Esophagus (tissue), 2 donors: ENCODE measurements around the gene PMEPA1. TPM values are rescaled to one million over a fixed set of nuclear protein-coding genes. Genes with fewer than 3 reads are reported as not detected.
A peak's percentile ranks its signal among the peaks of the same experiment; 100 is the strongest.

ENCODE experiments used
- H3K27ac ChIP-seq, 2 donors: one replicate each; pipeline ENCODE4 v1.5.1; 2013; ENCODE audit warnings: low read depth in 2 of 2, mild to moderate bottlenecking in 2 of 2, inconsistent platforms in 1 of 2, low read length in 1 of 2, moderate library complexity in 1 of 2
- H3K27me3 ChIP-seq, 2 donors: one replicate each; pipeline ENCODE4 v1.6.1; 2013; ENCODE audit warnings: low read length in 2 of 2, control low read depth in 1 of 2, mild to moderate bottlenecking in 1 of 2; ENCODE audit not compliant: insufficient read depth in 2 of 2, control insufficient read depth in 1 of 2
- H3K36me3 ChIP-seq, 2 donors: one replicate each; pipeline ENCODE4 v1.6.1; 2013; ENCODE audit warnings: low read length in 1 of 2; ENCODE audit not compliant: control insufficient read depth in 2 of 2, insufficient read depth in 2 of 2
- H3K4me1 ChIP-seq, 2 donors: one replicate each; pipeline ENCODE4 v1.6.1; 2013; ENCODE audit warnings: low read length in 1 of 2; ENCODE audit not compliant: control insufficient read depth in 2 of 2, insufficient read depth in 2 of 2
- H3K4me3 ChIP-seq, 2 donors: one replicate each; pipeline ENCODE4 v1.5.1; 2013; ENCODE audit warnings: low read length in 2 of 2, mild to moderate bottlenecking in 2 of 2, low read depth in 1 of 2, moderate library complexity in 1 of 2
- H3K9me3 ChIP-seq, 2 donors: one replicate each; pipeline ENCODE4 v1.6.1; 2013; ENCODE audit warnings: mild to moderate bottlenecking in 2 of 2, low read depth in 1 of 2, low read length in 1 of 2, moderate library complexity in 1 of 2; ENCODE audit not compliant: control insufficient read depth in 2 of 2, insufficient read depth in 1 of 2
- WGBS, 2 donors: extraction: QIAGEN DNeasy Blood & Tissue Kit; methylation state at CpG; one replicate each; pipeline ENCODE4 v1.1.7; 2013; 5-methylcytosine and 5-hydroxymethylcytosine counted together
- polyA plus RNA-seq, 2 donors: library from polyadenylated mRNA; stranded (reverse); fragments of 200-250 nt; gene quantifications; one replicate each; pipeline ENCODE4 v1.2.3, GENCODE V29; 2013
- donor health status: healthy with polysubstance abuse.
- donor health status: Bipolar disorder and iron deficiency.

PMEPA1 gene
- polyA plus RNA-seq, 2 donors = 2.8 to 2.9 TPM

DNA sequence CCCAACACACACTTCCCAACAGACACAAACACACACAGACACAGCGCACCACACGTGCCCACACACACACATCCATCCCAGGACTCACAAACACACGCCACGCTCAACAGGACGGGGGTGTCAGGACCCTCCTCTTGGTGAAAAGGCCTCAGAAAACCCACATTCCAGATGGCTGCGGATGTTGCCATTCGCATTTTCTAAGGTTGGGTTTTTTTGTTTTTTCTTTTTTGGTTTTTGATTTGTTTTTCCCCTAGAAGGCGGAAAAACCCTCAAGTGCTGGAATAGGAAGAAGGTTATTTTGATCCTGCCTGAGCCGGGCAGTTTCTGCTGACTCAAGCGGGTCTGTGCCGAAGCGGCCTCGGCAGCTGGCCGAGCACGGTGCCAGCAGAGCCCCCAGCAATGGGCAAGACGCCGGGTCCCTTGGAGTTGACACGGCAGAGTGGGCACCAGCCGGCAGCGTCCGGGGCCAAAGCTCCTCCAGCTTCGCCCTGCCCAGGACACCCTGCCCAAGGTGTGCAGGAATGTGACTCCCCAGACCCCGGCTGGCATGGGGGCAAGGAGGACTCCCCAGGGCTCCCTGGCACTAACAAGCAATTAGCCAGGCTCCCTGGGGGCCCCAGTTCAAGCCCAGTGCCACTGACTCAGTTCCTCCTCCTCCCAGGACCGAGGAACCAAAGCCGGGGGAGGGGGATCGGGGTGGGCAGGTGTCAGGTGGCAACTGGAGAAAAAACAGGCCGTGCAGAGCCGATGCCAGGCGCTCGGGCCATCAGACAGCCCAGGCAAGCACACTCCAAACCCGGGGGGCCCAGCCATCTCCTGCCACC, 48.7 kb downstream of the PMEPA1 start:
- no peak overlapping the region for H3K4me3 ChIP-seq
- no peaks in the 10 kb centered on the region for H3K9me3 ChIP-seq
- 83 to 88% methylated on average over 31 of the region's 31 CpGs for WGBS, 2 donors
- no peak overlapping the region for H3K27ac ChIP-seq
- H3K4me1 ChIP-seq = peaks cover 5 to 10% of the 10 kb centered on the region in 2 donors
- H3K36me3 ChIP-seq = no peaks in the 10 kb centered on the region
- H3K27me3 ChIP-seq = no peaks in the 10 kb centered on the region

DNA sequence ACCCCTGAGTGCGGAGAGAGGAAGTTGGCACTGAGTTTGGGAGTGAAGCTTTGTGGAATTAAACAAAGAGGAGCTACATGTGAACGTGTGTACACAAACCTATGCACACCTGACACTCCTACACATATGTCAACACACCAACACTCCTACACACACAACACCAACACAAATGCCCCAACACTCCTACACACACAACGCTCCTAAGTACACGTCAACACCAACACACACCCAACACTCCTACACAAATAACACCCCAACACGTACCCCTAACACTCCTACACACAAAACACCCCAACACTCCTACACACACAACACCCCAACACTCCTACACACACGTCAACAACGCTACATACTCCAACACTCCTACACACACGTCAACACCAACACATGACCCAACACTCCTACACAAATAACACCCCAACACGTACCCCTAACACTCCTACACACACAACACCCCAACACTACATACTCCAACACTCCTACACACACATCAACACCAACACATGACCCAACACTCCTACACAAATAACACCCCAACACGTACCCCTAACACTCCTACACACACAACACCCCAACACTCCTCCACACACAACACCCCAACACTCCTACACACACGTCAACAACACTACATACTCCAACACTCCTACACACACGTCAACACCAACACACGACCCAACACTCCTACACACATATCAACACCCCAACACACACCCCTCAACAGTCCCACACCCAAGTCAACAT, 49.5 kb downstream of the PMEPA1 start:
- Histone ChIP-seq H3K36me3 (no peaks in the 10 kb centered on the region), H3K4me1 (peaks cover 5 to 10% of the 10 kb centered on the region in 2 donors), H3K27me3 (no peaks in the 10 kb centered on the region), H3K27ac (no peak overlapping the region), H3K4me3 (no peak overlapping the region), H3K9me3 (no peaks in the 10 kb centered on the region)
- 86 to 87% methylated on average over 13 of the region's 13 CpGs for WGBS, 2 donors

DNA sequence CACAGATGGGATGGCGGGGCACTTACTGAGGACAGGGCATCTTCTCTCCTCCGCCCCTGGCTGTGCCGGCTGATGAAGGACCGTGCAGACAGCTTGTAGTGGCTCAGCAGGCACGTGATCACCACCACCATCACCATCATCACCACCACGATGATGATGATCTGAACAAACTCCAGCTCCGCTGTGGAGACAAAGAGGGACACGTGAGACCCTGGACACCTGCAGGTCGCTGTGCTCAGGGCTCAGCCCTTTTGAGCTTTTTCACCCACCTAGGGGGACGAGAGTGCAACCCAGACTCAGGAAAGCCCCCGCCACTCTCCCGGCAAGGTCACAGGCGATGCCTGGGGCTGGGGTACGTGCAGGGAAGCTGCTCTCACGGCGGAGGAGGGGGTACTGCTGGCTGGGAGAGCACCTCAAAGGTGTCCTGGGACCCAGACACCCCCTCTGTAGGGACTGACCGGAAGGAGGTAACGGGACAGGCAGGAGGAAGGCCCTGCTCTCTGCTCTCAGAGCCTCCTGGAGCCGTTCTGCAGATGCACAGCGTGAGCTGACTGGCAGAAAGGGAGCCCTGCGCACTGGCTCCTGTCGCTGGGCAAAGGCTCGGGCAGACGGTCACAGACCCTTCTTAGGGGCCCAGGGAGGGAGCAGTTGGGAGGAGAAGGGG, 50.2 kb downstream of the PMEPA1 start:
- H3K27me3 ChIP-seq = no peaks in the 10 kb centered on the region
- no peak overlapping the region for H3K4me3 ChIP-seq
- no peaks in the 10 kb centered on the region for H3K36me3 ChIP-seq
- H3K4me1 ChIP-seq = peaks cover 4 to 10% of the 10 kb centered on the region in 2 donors
- no peak overlapping the region for H3K27ac ChIP-seq
- WGBS, 2 donors = 86 to 92% methylated on average over 24 of the region's 24 CpGs
- no peaks in the 10 kb centered on the region for H3K9me3 ChIP-seq

DNA sequence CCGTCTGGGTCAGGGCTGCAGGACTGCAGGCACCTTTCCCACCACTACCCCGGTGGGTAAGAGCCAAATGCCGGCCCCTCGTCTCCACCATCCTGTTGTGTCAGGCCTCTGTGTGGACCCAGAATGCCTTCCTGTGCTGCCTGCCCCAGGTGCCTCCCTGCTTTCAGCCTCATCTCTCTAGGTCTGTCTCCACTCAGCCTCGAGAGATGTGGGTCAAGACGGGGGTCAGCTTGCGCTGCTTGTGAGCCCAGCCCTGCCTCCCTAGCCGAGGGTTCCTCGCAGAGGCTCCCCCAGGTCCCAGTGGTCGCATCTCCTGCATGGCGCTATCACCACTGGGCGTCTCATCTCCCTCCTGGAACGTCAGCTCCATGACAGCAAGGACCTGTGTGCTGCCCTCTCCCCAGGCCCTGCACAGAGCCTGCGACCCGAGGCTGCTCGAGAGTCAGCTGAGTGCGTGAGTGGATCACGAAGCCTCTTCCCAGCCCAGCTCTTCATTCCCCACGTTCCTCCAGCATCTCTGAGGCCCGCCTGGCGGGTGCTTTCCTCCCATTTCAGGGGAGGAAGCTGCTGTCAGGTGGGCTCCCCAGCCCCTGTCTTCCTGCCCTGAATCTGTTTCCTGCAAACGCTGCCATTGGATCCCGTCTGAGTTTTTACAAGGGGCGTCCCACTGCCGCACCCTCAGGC, 50.8 kb downstream of the PMEPA1 start:
- Histone ChIP-seq H3K4me1 (peaks cover 4 to 10% of the 10 kb centered on the region in 2 donors), H3K36me3 (no peaks in the 10 kb centered on the region), H3K27me3 (no peaks in the 10 kb centered on the region), H3K4me3 (no peak overlapping the region), H3K27ac (no peak overlapping the region), H3K9me3 (no peaks in the 10 kb centered on the region)
- 89 to 90% methylated on average over 25 of the region's 25 CpGs for WGBS, 2 donors

DNA sequence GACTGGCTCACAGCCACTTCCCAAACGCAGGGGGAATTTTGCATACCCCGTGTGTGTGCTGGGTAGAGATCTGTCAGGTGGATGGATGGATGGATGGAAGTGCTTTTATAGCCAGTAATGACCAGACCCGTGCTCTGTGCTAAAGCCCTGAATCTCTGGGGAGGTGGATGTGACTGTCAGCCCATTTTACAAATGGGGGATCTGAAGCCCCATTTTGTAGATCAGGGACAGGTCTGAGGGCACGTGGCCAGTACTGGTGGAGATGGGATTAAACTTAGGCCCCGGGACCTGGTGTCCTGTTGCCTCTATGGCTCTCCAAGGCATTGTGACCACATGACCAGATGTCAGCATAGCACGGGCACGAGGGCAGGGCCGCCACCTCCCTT, 51.4 kb downstream of the PMEPA1 start:
- H3K4me3 ChIP-seq = no peak overlapping the region
- H3K27ac ChIP-seq = no peak overlapping the region
- H3K27me3 ChIP-seq = no peaks in the 10 kb centered on the region
- H3K9me3 ChIP-seq = no peaks in the 10 kb centered on the region
- H3K4me1 ChIP-seq = peaks cover 4 to 10% of the 10 kb centered on the region in 2 donors
- H3K36me3 ChIP-seq = no peaks in the 10 kb centered on the region
- 77 to 79% methylated on average over 8 of the region's 8 CpGs for WGBS, 2 donors

DNA sequence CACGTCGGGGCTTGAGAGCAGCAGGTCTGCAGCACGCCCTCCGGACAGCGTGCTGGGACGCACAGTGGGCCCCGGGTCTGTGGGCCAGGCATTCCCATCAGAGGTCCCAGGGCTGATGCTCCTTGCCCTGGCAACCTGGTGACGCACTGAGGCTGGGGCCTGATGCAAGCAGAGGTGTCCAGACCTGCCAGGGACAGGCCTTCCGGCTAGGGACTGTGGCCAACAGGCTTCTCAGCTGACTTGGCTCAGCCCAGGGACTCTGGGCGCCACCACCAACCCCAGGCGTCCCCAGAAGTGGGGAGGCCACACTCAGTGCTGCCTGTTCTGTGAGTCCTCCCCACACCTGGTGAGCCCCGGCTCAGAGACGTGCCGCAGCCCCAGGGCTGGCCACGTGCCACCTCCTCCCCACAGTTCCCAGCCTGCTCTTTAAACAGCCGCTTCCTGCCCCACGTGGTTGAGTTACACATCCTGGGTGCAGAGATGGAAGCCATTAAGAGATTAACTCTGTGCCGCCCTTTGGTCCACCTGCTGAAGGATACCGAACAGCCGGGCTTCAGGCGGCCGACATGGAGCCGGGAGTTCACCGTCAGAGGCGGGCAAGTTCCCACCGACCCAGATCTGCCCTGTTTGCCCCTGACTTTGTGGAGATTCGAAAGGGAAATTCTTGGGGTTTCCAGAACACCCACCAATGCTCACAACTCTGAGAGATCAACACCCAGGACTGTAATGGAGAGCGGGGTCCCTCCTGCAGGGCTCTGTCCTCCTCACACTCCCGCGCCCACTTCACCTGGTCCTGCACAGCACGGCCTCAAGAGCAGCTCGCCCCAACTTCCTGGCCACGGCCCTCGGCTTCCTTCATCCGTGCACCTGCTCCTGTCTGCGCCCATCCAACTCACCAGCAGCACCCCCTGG, 52.0 kb downstream of the PMEPA1 start:
- H3K4me3 ChIP-seq = no peak overlapping the region
- H3K27me3 ChIP-seq = no peaks in the 10 kb centered on the region
- 52 to 58% methylated on average over 36 of the region's 36 CpGs for WGBS, 2 donors
- H3K9me3 ChIP-seq = no peaks in the 10 kb centered on the region
- H3K27ac ChIP-seq = peak overlapping the region in 1 of 2 donors; percentile 1
- H3K36me3 ChIP-seq = no peaks in the 10 kb centered on the region
- H3K4me1 ChIP-seq = peaks cover 4 to 10% of the 10 kb centered on the region in 2 donors

DNA sequence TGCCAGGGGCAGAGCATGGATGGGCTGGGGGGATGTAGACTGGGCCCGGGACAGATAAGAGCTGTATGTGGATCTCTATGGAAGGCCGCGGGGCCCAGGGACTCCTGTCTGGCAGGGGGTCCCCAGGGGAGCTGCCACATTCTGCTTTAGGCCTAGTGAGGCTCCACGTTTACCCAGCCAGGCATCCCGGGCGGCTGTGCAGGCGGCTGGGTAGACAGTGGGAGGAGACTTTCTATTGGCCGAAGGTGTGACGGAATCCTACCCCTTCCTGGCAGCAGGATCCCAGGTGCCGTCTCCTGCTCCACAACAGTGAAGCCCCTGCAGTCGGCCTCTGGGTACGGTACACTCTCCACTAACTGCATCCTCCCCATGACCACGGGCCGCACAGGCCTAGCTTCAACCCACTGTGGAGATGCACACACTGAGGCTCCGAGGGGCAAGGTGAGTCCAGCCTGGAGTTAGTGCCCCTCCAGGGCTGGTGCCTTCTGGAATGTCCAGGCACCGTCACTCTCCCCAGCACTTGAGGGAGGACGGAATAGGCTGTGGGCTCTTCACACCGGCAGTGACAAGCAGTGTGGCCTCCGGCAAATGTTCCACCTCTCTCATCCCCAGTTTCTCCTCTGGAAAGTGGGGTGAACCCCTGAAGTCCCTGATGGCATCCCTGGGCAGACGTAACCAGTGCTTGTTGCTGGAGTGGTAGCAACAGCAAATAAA, 52.8 kb downstream of the PMEPA1 start:
- Histone ChIP-seq H3K4me1 (peaks cover 4 to 10% of the 10 kb centered on the region in 2 donors), H3K27ac (no peak overlapping the region), H3K4me3 (no peak overlapping the region), H3K36me3 (peaks cover 0 to 6% of the 10 kb centered on the region in 2 donors), H3K9me3 (no peaks in the 10 kb centered on the region), H3K27me3 (no peaks in the 10 kb centered on the region)
- 81 to 87% methylated on average over 20 of the region's 20 CpGs for WGBS, 2 donors

DNA sequence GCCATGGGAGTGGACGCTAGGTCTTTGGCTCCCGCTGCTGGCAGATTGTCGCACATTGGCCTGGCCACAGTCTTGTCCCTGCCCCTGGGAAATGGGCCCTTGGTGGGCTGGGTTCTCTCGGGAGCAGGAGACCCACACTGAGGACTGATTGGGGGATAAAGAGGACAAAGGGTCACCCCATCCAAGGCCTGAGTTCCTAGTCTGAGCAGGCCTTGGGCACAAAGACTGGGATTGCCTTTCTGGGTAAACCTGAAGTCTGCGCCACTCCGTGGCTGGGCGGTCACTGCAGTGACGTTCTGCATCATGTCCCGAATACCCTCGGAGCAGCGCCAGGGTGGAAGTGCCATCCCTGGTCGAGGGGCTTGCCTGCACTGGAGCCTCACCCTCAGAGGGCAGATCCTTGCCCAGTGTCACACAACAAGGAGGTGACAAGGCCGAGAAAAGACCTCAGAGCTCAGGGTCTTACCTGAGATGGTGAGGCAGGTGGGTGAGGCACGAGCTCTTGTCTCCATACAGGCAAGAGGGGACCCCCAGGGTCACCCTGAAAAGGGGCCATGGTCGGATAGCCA, 53.5 kb downstream of the PMEPA1 start:
- H3K27me3 ChIP-seq = no peaks in the 10 kb centered on the region
- H3K36me3 ChIP-seq = peaks cover 0 to 8% of the 10 kb centered on the region in 2 donors
- no peaks in the 10 kb centered on the region for H3K9me3 ChIP-seq
- no peak overlapping the region for H3K4me3 ChIP-seq
- no peak overlapping the region for H3K27ac ChIP-seq
- peaks cover 4 to 10% of the 10 kb centered on the region in 2 donors for H3K4me1 ChIP-seq
- WGBS, 2 donors = 89 to 90% methylated on average over 15 of the region's 15 CpGs
